ENCODE results near the gene PLEKHM2.

PLEKHM2 gene

DNA sequence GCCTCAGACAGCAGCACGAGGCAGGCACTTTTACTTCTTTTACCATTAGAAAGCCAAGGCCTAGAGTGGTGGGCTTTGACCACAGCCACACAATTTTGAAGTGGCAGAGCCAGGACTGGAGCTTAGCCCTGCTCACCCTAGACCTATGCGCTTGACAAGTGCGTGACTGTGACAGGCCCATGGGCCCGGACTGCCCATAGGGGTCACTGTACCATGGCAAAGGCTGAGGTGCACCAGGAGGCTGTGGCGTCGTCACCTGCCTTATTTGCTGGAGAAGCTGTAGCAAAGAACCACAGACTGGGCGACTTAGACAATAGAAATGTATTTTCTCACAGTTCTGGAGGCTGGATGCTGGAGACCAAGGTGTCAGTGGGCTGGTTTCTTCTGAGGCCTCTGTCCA, 55.6 kb downstream of the PLEKHM2 start:
- no peaks in the 10 kb centered on the region for H4K20me1 ChIP-seq (ENCODE audit: control insufficient read depth, insufficient read depth, low read depth, low read length)
- H3K79me2 ChIP-seq (ENCODE audit: control insufficient read depth, low read length) = no peaks in the 10 kb centered on the region
- no peaks in the 10 kb centered on the region for H3K9me2 ChIP-seq (replicated peaks; ENCODE audit: control insufficient read depth, low read length)
- H3K4me3 ChIP-seq (ENCODE audit: low read length) = no peak overlapping the region
- no peaks in the 10 kb centered on the region for H3K27me3 ChIP-seq (ENCODE audit: control insufficient read depth, low read length)
- H3F3A ChIP-seq (ENCODE audit: control insufficient read depth, insufficient read depth) = no peaks in the 10 kb centered on the region
- H3K36me3 ChIP-seq (ENCODE audit: control insufficient read depth, low read length) = no peaks in the 10 kb centered on the region
- no peak overlapping the region for H3K27ac ChIP-seq (ENCODE audit: low read depth, low read length)
- TF ChIP-seq, protein P1, sequence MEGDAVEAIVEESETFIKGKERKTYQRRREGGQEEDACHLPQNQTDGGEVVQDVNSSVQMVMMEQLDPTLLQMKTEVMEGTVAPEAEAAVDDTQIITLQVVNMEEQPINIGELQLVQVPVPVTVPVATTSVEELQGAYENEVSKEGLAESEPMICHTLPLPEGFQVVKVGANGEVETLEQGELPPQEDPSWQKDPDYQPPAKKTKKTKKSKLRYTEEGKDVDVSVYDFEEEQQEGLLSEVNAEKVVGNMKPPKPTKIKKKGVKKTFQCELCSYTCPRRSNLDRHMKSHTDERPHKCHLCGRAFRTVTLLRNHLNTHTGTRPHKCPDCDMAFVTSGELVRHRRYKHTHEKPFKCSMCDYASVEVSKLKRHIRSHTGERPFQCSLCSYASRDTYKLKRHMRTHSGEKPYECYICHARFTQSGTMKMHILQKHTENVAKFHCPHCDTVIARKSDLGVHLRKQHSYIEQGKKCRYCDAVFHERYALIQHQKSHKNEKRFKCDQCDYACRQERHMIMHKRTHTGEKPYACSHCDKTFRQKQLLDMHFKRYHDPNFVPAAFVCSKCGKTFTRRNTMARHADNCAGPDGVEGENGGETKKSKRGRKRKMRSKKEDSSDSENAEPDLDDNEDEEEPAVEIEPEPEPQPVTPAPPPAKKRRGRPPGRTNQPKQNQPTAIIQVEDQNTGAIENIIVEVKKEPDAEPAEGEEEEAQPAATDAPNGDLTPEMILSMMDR (IDR thresholded peaks at IDR 0.05; ENCODE audit: low read depth, low read length, poor library complexity, severe bottlenecking) = peak; percentile 27
- TF ChIP-seq EZH2phosphoT487 (IDR thresholded peaks at IDR 0.05; ENCODE audit: borderline replicate concordance, low read length) = no peak
- no peak overlapping the region for H3K4me2 ChIP-seq (ENCODE audit: low read length)
- H3K9me3 ChIP-seq (ENCODE audit: control insufficient read depth, insufficient read depth, low read length) = no peaks in the 10 kb centered on the region
- no peaks in the 10 kb centered on the region for H3K4me1 ChIP-seq (ENCODE audit: control insufficient read depth, low read length)

DNA sequence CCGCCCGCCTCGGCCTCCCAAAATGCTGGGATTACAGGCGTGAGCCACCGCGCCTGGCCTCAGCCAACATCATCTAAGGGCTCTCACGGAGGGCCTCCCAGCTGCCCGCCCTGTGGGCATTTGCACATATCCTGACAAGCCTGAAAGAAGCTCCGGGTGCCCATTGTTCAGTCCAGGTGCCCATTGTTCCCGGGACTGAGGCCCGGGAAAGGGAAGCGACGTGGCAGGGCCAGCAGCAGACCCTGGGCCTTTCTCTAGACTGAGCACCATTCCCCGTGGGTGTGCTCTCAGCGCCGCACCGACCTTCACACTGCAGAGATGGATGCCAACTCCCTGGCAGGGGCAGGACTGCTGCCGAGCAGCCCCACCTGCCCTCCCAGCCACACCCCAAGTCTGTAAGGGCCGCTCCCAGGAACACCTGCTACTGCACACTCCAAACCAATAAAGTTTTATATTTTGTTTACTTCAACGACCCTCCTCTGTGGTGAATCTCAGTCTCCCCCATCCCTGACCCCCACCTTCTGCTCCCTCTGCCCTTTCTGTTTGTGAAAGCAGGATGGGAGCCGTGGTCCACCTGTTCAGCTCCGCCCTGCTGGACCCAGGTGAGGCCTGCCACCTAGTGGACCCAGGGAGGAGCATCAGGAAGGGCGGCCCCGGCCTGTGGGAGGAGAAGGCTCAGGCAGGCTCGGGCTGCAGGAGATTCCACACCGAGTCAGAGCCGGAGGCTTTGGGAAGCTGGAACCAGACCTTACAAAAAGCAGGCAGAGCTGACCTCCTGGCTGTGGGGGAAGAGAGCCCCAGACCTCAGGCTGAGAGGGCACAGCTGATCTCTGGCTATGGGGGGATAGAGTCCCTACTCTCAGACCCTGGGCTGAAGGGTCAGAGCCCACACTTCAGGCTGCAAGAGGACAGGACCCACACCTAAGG, 57.1 kb downstream of the PLEKHM2 start:
- H3K9me2 ChIP-seq (replicated peaks; ENCODE audit: control insufficient read depth, low read length) = no peaks in the 10 kb centered on the region
- H3K4me3 ChIP-seq (ENCODE audit: low read length) = no peak overlapping the region
- no peak for TF ChIP-seq EZH2phosphoT487 (IDR thresholded peaks at IDR 0.05; ENCODE audit: borderline replicate concordance, low read length)
- TF ChIP-seq, protein P1 (IDR thresholded peaks at IDR 0.05; ENCODE audit: low read depth, low read length, poor library complexity, severe bottlenecking) = peak; percentile 86
- no peaks in the 10 kb centered on the region for H3K4me1 ChIP-seq (ENCODE audit: control insufficient read depth, low read length)
- no peaks in the 10 kb centered on the region for H3K79me2 ChIP-seq (ENCODE audit: control insufficient read depth, low read length)
- H3K27ac ChIP-seq (ENCODE audit: low read depth, low read length) = no peak overlapping the region
- no peaks in the 10 kb centered on the region for H3K9me3 ChIP-seq (ENCODE audit: control insufficient read depth, insufficient read depth, low read length)
- no peaks in the 10 kb centered on the region for H3K27me3 ChIP-seq (ENCODE audit: control insufficient read depth, low read length)
- no peaks in the 10 kb centered on the region for H3K36me3 ChIP-seq (ENCODE audit: control insufficient read depth, low read length)
- no peaks in the 10 kb centered on the region for H4K20me1 ChIP-seq (ENCODE audit: control insufficient read depth, insufficient read depth, low read depth, low read length)
- H3F3A ChIP-seq (ENCODE audit: control insufficient read depth, insufficient read depth) = no peaks in the 10 kb centered on the region
- H3K4me2 ChIP-seq (ENCODE audit: low read length) = no peak overlapping the region

DNA sequence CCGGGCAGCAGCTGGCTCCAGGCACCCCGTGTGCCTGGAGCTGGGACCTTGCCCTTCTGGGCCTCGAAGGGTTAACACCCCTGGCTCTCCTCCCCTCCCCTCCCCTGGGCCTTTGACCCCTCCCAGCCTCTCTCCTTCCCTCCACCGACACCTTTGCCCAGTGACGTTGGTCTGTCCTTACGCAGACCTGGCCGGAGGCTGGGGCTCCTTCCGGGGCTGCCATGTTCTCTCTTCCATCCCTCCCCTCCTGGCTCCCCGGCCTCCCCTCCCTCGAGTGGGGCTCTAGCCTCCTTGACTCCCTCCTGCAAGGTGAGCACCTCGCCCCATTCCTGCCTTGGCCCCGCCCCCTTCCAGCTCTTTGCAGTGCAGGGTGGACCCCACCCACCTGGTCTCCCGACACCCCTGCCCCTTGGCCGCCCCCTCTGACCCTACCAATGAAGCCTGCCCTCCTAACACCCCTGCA, 58.2 kb downstream of the PLEKHM2 start, which contains the start of gene TMEM82:
Gene TMEM82 (plus strand): TSS at position 161 of the 463 bp plus-strand sequence. CDS start 61 bp downstream, at position 222.
- H3K27ac ChIP-seq (ENCODE audit: low read depth, low read length) = no peak within 1 kb of the TSS
- H4K20me1 ChIP-seq (ENCODE audit: control insufficient read depth, insufficient read depth, low read depth, low read length) = no peaks in the 10 kb centered on the region
- H3K9me2 ChIP-seq (replicated peaks; ENCODE audit: control insufficient read depth, low read length) = no peaks in the 10 kb centered on the region
- no peak within 1 kb of the TSS for H3K4me3 ChIP-seq (ENCODE audit: low read length)
- H3K4me1 ChIP-seq (ENCODE audit: control insufficient read depth, low read length) = no peaks in the 10 kb centered on the region
- no peaks in the 10 kb centered on the region for H3K27me3 ChIP-seq (ENCODE audit: control insufficient read depth, low read length)
- H3F3A ChIP-seq (ENCODE audit: control insufficient read depth, insufficient read depth) = no peaks in the 10 kb centered on the region
- no peaks in the 10 kb centered on the region for H3K9me3 ChIP-seq (ENCODE audit: control insufficient read depth, insufficient read depth, low read length)
- H3K36me3 ChIP-seq (ENCODE audit: control insufficient read depth, low read length) = no peaks in the 10 kb centered on the region
- TF ChIP-seq EZH2phosphoT487 (IDR thresholded peaks at IDR 0.05; ENCODE audit: borderline replicate concordance, low read length) = no peak
- TF ChIP-seq, protein P1 (IDR thresholded peaks at IDR 0.05; ENCODE audit: low read depth, low read length, poor library complexity, severe bottlenecking) = no peak
- H3K79me2 ChIP-seq (ENCODE audit: control insufficient read depth, low read length) = no peaks in the 10 kb centered on the region
- H3K4me2 ChIP-seq (ENCODE audit: low read length) = no peak within 1 kb of the TSS

All from DOHH2 (cell line).